ENCODE measurements around the gene UBE3D. TPM values are rescaled to one million over a fixed set of nuclear protein-coding genes. Genes with fewer than 3 reads are reported as not detected.
A peak's percentile ranks its signal among the peaks of the same experiment; 100 is the strongest.

The UBE3D gene
- total and polyA plus RNA-seq, 2 of the 4 experiments (the other 2 are of a cell fraction), result 3.2 to 6.3 TPM

GRCh38 chr6:83092756-83093399 lies 27.2 kb upstream of the UBE3D start:
- H2BK5ac ChIP-seq (ENCODE audit: low read depth, low read length, poor library complexity, severe bottlenecking), result peak overlapping the region; percentile 67
- H3K9ac ChIP-seq (ENCODE audit: low read depth, low read length), result no peak overlapping the region
- BruUV-seq (replicated peaks), result no TSS peak
- WGBS, 2 experiments (ENCODE audit: extremely low coverage in 2 of 2, insufficient read length in 1 of 2), result no CpG with 5 or more reads among the region's 3 CpGs
- no peaks in the 10 kb centered on the region for H3K9me1 ChIP-seq (ENCODE audit: insufficient read depth, low read length)
- ChIA-PET CTCF (no interaction called here), POLR2A (ENCODE audit: unreplicated experiment) (no interaction called here)
- H3K4me1 ChIP-seq (ENCODE audit: control insufficient read depth, insufficient read depth, low read length), result no peaks in the 10 kb centered on the region; the same call in 1 of the 2 replicates
- no peak overlapping the region for H2AK5ac ChIP-seq (ENCODE audit: low read depth, low read length)
- H3K36me3 ChIP-seq (ENCODE audit: control insufficient read depth, insufficient read depth, low read length), result no peaks in the 10 kb centered on the region
- no peak overlapping the region for H2AFZ ChIP-seq (replicated peaks; ENCODE audit: low read length, poor library complexity)
- no peak overlapping the region for H3K4ac ChIP-seq (ENCODE audit: low read depth, low read length)
- peaks cover 4 to 15% of the 10 kb centered on the region in 2 experiments; a peak in 3 of 4 replicates for H3K79me1 ChIP-seq (ENCODE audit: low read depth in 1 of 2, low read length in 2 of 2)
- H4K8ac ChIP-seq (ENCODE audit: low read depth in 2 of 2, low read length in 2 of 2), result no peak overlapping the region
- no peak overlapping the region for H3K4me3 ChIP-seq (ENCODE audit: insufficient read depth, low read depth, low read length)
- H2BK120ac ChIP-seq (ENCODE audit: low read depth, low read length), result no peak overlapping the region
- H3K27ac ChIP-seq (ENCODE audit: insufficient read depth, low read length), result no peak overlapping the region
- H3K56ac ChIP-seq (ENCODE audit: extremely low read depth, insufficient read depth, low read length), result no peak overlapping the region
- dilution Hi-C loops (cut with HindIII; ENCODE audit: low sequenced_read_pairs, unreplicated experiment) (no loop called here), intact Hi-C loops (cut with micrococcal nuclease) (no loop called here), in situ Hi-C loops (cut with MboI; ENCODE audit: low sequenced_read_pairs) (no loop called here)
- H3K18ac ChIP-seq (ENCODE audit: low read depth, low read length), result no peak overlapping the region
- H4K5ac ChIP-seq (ENCODE audit: low read depth, low read length), result no peak overlapping the region
- peak overlapping the region; percentile 39; the same call in 1 of the 2 replicates for H3K4me2 ChIP-seq (ENCODE audit: low read depth, low read length)
- H4K91ac ChIP-seq (ENCODE audit: insufficient read depth, low read depth, low read length), result no peak overlapping the region
- H2AK9ac ChIP-seq (replicated peaks; ENCODE audit: low read depth, low read length, poor library complexity), result no peak overlapping the region
- ATAC-seq (ENCODE audit: low read depth) (peak; percentile 94), DNase-seq (peak; percentile 78)
- H4K20me1 ChIP-seq (ENCODE audit: insufficient read depth, low read length), result peaks cover 3% of the 10 kb centered on the region; the same call in 1 of the 2 replicates
- no peak overlapping the region for H2BK20ac ChIP-seq (ENCODE audit: low read depth, low read length)
- H3K14ac ChIP-seq (replicated peaks; ENCODE audit: low read depth, low read length), result no peak overlapping the region
- no peaks in the 10 kb centered on the region for H3K9me3 ChIP-seq (ENCODE audit: control insufficient read depth, insufficient read depth, low read length)
- H3K27me3 ChIP-seq (ENCODE audit: control insufficient read depth, insufficient read depth, low read length), result no peaks in the 10 kb centered on the region
- TF ChIP-seq USF2 (IDR thresholded peaks at IDR 0.05; ENCODE audit: low read depth, low read length) (no peak), RAD21 (IDR thresholded peaks at IDR 0.05; ENCODE audit: low read length) (no peak), MAFK (IDR thresholded peaks at IDR 0.05; ENCODE audit: low read depth, low read length) (no peak), NFE2L2 (IDR thresholded peaks at IDR 0.05; ENCODE audit: low read depth, low read length) (no peak), CEBPB (IDR thresholded peaks at IDR 0.05; ENCODE audit: low read depth, low read length) (peak; percentile 87)
- no peak overlapping the region for H2BK15ac ChIP-seq (ENCODE audit: low read depth, low read length)
- H3K23ac ChIP-seq (ENCODE audit: low read depth, low read length), result no peak overlapping the region

All from IMR-90 (cell line).